Naive thymus-derived CD4-positive, alpha-beta T cell (primary cell): ENCODE data around the gene PFKFB3. TPM values are rescaled to one million over a fixed set of nuclear protein-coding genes. Genes with fewer than 3 reads are reported as not detected.

Experiments
- ATAC-seq: fragments of 150-1000 bp; cut with Tn5 transposase; 2 replicates; pipeline ENCODE4 v1.10.0; 2021; ENCODE audit warnings: mild to moderate bottlenecking, moderate library complexity
- CTCF ChIA-PET: fragments of 350-600 bp; sonication (Branson Sonifier 250); formaldehyde crosslinking; loops from one replicate; lab custom pipeline; 2021; ENCODE audit warnings: antibody characterized with exemption; lab: Charles Lee
- POLR2A ChIA-PET: fragments of 350-600 bp; sonication (Branson Sonifier 250); formaldehyde crosslinking; loops from one replicate; lab custom pipeline; 2021; ENCODE audit warnings: antibody characterized with exemption, inconsistent platforms; lab: Charles Lee
- DNase-seq, 9 donors: peaks; one replicate each; pipeline versions ENCODE4 v3.0.0 to v3.0.0-alpha.2; 2020 to 2022; ENCODE audit warnings: mixed read lengths in 1 of 9
- H3K27ac ChIP-seq: one replicate; pipeline ENCODE4 v1.7.0; 2013; ENCODE audit warnings: mild to moderate bottlenecking, low read depth, low read length, moderate library complexity
- H3K27me3 ChIP-seq, 2 donors: one replicate each; pipeline ENCODE4 v1.7.0; 2013; ENCODE audit warnings: low read length in 2 of 2, mild to moderate bottlenecking in 2 of 2, moderate library complexity in 2 of 2; ENCODE audit not compliant: control insufficient read depth in 2 of 2, insufficient read depth in 2 of 2
- H3K36me3 ChIP-seq, 3 experiments: 1 replicate in 2 of 3; 2 replicates in 1 of 3; pipeline ENCODE4 v1.7.0; 2013; ENCODE audit warnings: low read length in 3 of 3, mild to moderate bottlenecking in 3 of 3, moderate library complexity in 1 of 3; ENCODE audit not compliant: insufficient read depth in 3 of 3, control insufficient read depth in 2 of 3
- H3K4me1 ChIP-seq, 2 donors: one replicate each; pipeline ENCODE4 v1.7.0; 2013; ENCODE audit warnings: low read length in 2 of 2, mild to moderate bottlenecking in 2 of 2, moderate library complexity in 1 of 2; ENCODE audit not compliant: control insufficient read depth in 2 of 2, insufficient read depth in 2 of 2
- H3K4me3 ChIP-seq: 2 replicates; pipeline ENCODE4 v1.7.0; 2013; ENCODE audit warnings: mild to moderate bottlenecking, low read length
- H3K9me3 ChIP-seq, 3 experiments: 1 replicate in 2 of 3; 2 replicates in 1 of 3; pipeline ENCODE4 v1.7.0; 2013; ENCODE audit warnings: low read length in 3 of 3; ENCODE audit not compliant: control insufficient read depth in 2 of 3
- H3K27ac Mint-ChIP-seq, 9 donors: one replicate each; pipeline ENCODE4 v1.8.0; 2020 to 2022; ENCODE audit warnings: mixed read lengths in 9 of 9, mild to moderate bottlenecking in 8 of 9, moderate library complexity in 5 of 9, inconsistent platforms in 2 of 9
- H3K27me3 Mint-ChIP-seq, 5 donors: one replicate each; pipeline ENCODE4 v1.8.0; 2021 to 2022; ENCODE audit warnings: mixed read lengths in 5 of 5, mild to moderate bottlenecking in 1 of 5
- H3K36me3 Mint-ChIP-seq, 5 donors: one replicate each; pipeline ENCODE4 v1.8.0; 2020 to 2022; ENCODE audit warnings: mixed read lengths in 5 of 5, mild to moderate bottlenecking in 3 of 5, inconsistent platforms in 1 of 5
- H3K4me1 Mint-ChIP-seq, 7 donors: one replicate each; pipeline ENCODE4 v1.8.0; 2020 to 2022; ENCODE audit warnings: mixed read lengths in 7 of 7, mild to moderate bottlenecking in 3 of 7, inconsistent platforms in 1 of 7
- H3K4me3 Mint-ChIP-seq, 10 donors: one replicate each; pipeline ENCODE4 v1.8.0; 2020 to 2022; ENCODE audit warnings: mild to moderate bottlenecking in 10 of 10, mixed read lengths in 10 of 10, moderate library complexity in 6 of 10, inconsistent platforms in 2 of 10
- H3K9me3 Mint-ChIP-seq, 11 donors: one replicate each; pipeline ENCODE4 v1.8.0; 2020 to 2022; ENCODE audit warnings: mixed read lengths in 11 of 11, mild to moderate bottlenecking in 4 of 11, inconsistent platforms in 1 of 11, moderate library complexity in 1 of 11
- intact Hi-C, 2 donors: fragments of 100-400 bp; cut with micrococcal nuclease; formaldehyde crosslinking; loops; one replicate each; pipeline ENCODE4 v1.15.1; 2023
- polyA plus RNA-seq, 2 donors: library from polyadenylated mRNA; unstranded; fragments of 300-500 nt; fragmentation: Illumina TruSeq; gene quantifications; one replicate each; pipeline ENCODE4 v1.2.3, GENCODE V29; 2021
- total RNA-seq, 6 experiments: library from RNA in 5 of 6; stranded (reverse) in 5 of 6; gene quantifications; 1 replicate in 5 of 6; 2 replicates in 1 of 6; pipeline ENCODE4 v1.2.3 and lab custom pipeline; 2021 to 2026

PFKFB3 gene
- total and polyA plus RNA-seq, 7 experiments from 2014 or later: 2.3 to 129 (median 66.1) TPM

GRCh38 chr10:6216916-6217315 is 14.2 kb downstream of the PFKFB3 start:
- ChIA-PET POLR2A (interaction anchor here (0.6 kb wide), 1 partner anchor 1066 kb away, joined by 3 read pairs; no protein-coding TSS in a partner anchor), CTCF (no interaction called here)
- DNase-seq (no peak), ATAC-seq (no peak)
- Histone ChIP-seq H3K4me1 (no peaks in the 10 kb centered on the region), H3K4me3 (no peak overlapping the region), H3K27me3 (no peaks in the 10 kb centered on the region), H3K9me3 (no peaks in the 10 kb centered on the region), H3K27ac (no peak overlapping the region), H3K36me3 (peaks cover 0 to 83% (median 17%) of the 10 kb centered on the region in 3 experiments)
- intact Hi-C loops: loop anchor here in 1 of 2 donors (5.0 kb wide), 1 partner anchor 185 kb away; no protein-coding TSS in a partner anchor
- H3K9me3 Mint-ChIP-seq: peaks cover 0 to 2% (median 0%) of the 10 kb centered on the region in 11 donors
- peaks cover 15 to 36% (median 21%) of the 10 kb centered on the region in 5 donors for H3K36me3 Mint-ChIP-seq
- H3K4me3 Mint-ChIP-seq: no peak overlapping the region
- no peaks in the 10 kb centered on the region for H3K27me3 Mint-ChIP-seq
- H3K4me1 Mint-ChIP-seq: peaks cover 0 to 13% (median 0%) of the 10 kb centered on the region in 7 donors
- H3K27ac Mint-ChIP-seq: peak overlapping the region in 1 of 9 donors; percentile 9

DNA sequence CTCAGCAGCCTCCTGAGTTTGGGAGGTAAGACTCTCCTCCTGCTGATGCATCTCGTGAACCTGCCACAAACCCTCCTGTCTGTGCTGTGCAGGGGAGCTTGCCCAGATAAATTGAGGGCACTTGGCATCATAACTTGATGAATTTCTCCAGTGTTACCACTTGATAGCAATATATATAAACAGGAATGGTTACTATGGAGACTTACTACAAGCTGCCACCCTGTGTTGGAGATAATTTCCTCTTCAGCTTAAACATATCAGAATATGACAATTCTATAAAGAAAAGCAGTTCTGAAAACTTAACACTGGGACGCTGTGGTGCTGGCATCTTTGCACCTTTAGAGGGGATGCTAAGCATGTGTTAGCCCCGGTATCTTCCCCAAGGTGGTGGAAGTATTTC is 14.9 kb downstream of the PFKFB3 start:
- no peak overlapping the region for H3K27ac Mint-ChIP-seq
- H3K36me3 Mint-ChIP-seq: peaks cover 15 to 40% (median 21%) of the 10 kb centered on the region in 5 donors
- ChIA-PET POLR2A (interaction anchor here (0.6 kb wide), 1 partner anchor 1065 kb away, joined by 3 read pairs; no protein-coding TSS in a partner anchor), CTCF (interaction anchor here (0.6 kb wide), 1 partner anchor 1155 kb away, joined by 3 read pairs; no protein-coding TSS in a partner anchor)
- Histone ChIP-seq H3K4me3 (no peak overlapping the region), H3K4me1 (no peaks in the 10 kb centered on the region), H3K27ac (no peak overlapping the region), H3K36me3 (peaks cover 0 to 90% (median 20%) of the 10 kb centered on the region in 3 experiments), H3K9me3 (no peaks in the 10 kb centered on the region), H3K27me3 (no peaks in the 10 kb centered on the region)
- intact Hi-C loops: loop anchor here in 1 of 2 donors (5.0 kb wide), 1 partner anchor 185 kb away; no protein-coding TSS in a partner anchor
- no peaks in the 10 kb centered on the region for H3K27me3 Mint-ChIP-seq
- H3K4me1 Mint-ChIP-seq: peaks cover 0 to 13% (median 0%) of the 10 kb centered on the region in 7 donors
- H3K9me3 Mint-ChIP-seq: peaks cover 0 to 2% (median 0%) of the 10 kb centered on the region in 11 donors
- H3K4me3 Mint-ChIP-seq: no peak overlapping the region
- ATAC-seq (no peak), DNase-seq (no peak)

- peaks cover 14 to 48% (median 22%) of the 10 kb centered on the region in 5 donors for H3K36me3 Mint-ChIP-seq
- ATAC-seq: no peak
Measured at GRCh38 chr10:6218692-6219493, 16.2 kb downstream of the PFKFB3 start.

GRCh38 chr10:6219494-6219836 is 16.7 kb downstream of the PFKFB3 start:
- no peak overlapping the region for H3K4me3 ChIP-seq
- H3K27ac Mint-ChIP-seq: no peak overlapping the region
- ATAC-seq: no peak

More at GRCh38 chr10:6218692-6219493, 16.2 kb downstream of the PFKFB3 start:
- Mint-ChIP-seq H3K27me3 (no peaks in the 10 kb centered on the region), H3K4me1 (peaks cover 0 to 10% (median 0%) of the 10 kb centered on the region in 7 donors), H3K27ac (peak overlapping the region in 4 of 9 donors; percentile 16 to 59 (median 25)), H3K4me3 (no peak overlapping the region), H3K9me3 (peaks cover 0 to 2% (median 0%) of the 10 kb centered on the region in 11 donors)
- ChIA-PET CTCF (interaction anchor here (0.6 to 1.4 kb wide), 2 partner anchors 187 to 255 kb away, joined by 3 to 6 read pairs; no protein-coding TSS in a partner anchor), POLR2A (no interaction called here)
- DNase-seq: no peak
- Histone ChIP-seq H3K4me1 (no peaks in the 10 kb centered on the region), H3K27me3 (no peaks in the 10 kb centered on the region), H3K4me3 (no peak overlapping the region), H3K9me3 (no peaks in the 10 kb centered on the region), H3K36me3 (peaks cover 0 to 96% (median 27%) of the 10 kb centered on the region in 3 experiments), H3K27ac (no peak overlapping the region)
- intact Hi-C loops: loop anchor here in 1 of 2 donors (5.0 kb wide), 1 partner anchor 183 kb away; no protein-coding TSS in a partner anchor

DNA sequence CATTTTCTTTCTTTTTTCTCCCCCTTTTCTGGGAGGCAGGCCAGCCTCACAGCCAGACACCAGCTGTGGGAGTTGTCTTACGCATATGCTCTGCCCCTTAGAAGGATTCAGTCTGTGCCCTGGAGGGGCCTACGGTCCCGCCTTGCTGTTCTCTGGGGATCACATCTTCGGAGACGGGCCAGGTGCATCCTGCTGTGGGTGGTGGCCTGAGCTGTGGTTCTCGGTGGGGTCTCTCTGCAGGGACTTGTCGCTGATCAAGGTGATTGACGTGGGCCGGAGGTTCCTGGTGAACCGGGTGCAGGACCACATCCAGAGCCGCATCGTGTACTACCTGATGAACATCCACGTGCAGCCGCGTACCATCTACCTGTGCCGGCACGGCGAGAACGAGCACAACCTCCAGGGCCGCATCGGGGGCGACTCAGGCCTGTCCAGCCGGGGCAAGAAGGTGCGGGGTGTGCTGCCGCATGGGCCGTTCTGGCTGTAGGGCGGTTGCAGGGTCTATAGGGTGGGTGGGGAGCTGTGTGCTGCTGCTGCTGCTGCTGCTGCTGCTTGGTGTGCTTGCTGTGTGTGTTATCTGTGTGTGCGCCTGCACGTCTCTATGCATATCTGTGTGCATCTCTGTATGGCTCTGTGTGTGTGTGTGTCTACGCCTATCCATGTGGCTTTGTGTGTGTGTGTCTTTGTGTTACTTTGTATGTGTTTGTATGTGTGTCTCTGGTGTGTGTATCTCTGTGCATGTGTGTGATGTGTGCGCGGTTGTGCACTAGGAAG is 17.9 kb downstream of the PFKFB3 start:
- Mint-ChIP-seq H3K27me3 (no peaks in the 10 kb centered on the region), H3K36me3 (peaks cover 19 to 53% (median 25%) of the 10 kb centered on the region in 5 donors), H3K4me1 (peaks cover 0 to 7% (median 0%) of the 10 kb centered on the region in 7 donors), H3K27ac (peak overlapping the region in 5 of 9 donors; percentile 7 to 69 (median 50)), H3K9me3 (peaks cover 0 to 2% (median 0%) of the 10 kb centered on the region in 11 donors), H3K4me3 (no peak overlapping the region)
- H3K36me3 ChIP-seq: peaks cover 0 to 97% (median 27%) of the 10 kb centered on the region in 3 experiments
- DNase-seq (no peak), ATAC-seq (peak; percentile 6)
- no peaks in the 10 kb centered on the region for H3K4me1 ChIP-seq
- no peak overlapping the region for H3K4me3 ChIP-seq
- intact Hi-C loops: no loop called here
- no peaks in the 10 kb centered on the region for H3K27me3 ChIP-seq
- no peak overlapping the region for H3K27ac ChIP-seq
- H3K9me3 ChIP-seq: no peaks in the 10 kb centered on the region
- ChIA-PET POLR2A (no interaction called here), CTCF (no interaction called here)

More at GRCh38 chr10:6219494-6219836, 16.7 kb downstream of the PFKFB3 start:
- Mint-ChIP-seq H3K36me3 (peaks cover 15 to 51% (median 24%) of the 10 kb centered on the region in 5 donors), H3K27me3 (no peaks in the 10 kb centered on the region), H3K9me3 (peaks cover 0 to 2% (median 0%) of the 10 kb centered on the region in 11 donors), H3K4me1 (peaks cover 0 to 7% (median 0%) of the 10 kb centered on the region in 7 donors), H3K4me3 (no peak overlapping the region)
- intact Hi-C loops: loop anchor here in 1 of 2 donors (5.0 kb wide), 1 partner anchor 183 kb away; no protein-coding TSS in a partner anchor
- no peaks in the 10 kb centered on the region for H3K27me3 ChIP-seq
- DNase-seq: no peak
- CTCF ChIA-PET: interaction anchor here (0.7 to 1.4 kb wide), 2 partner anchors 183 to 187 kb away, joined by 4 to 6 read pairs; no protein-coding TSS in a partner anchor
- no peak overlapping the region for H3K27ac ChIP-seq
- H3K4me1 ChIP-seq: no peaks in the 10 kb centered on the region
- peaks cover 0 to 97% (median 27%) of the 10 kb centered on the region in 3 experiments for H3K36me3 ChIP-seq
- no peaks in the 10 kb centered on the region for H3K9me3 ChIP-seq
- POLR2A ChIA-PET: no interaction called here
